Dedifferentiated amniotic fluid mesenchymal stem cell (primary cell): Measurements from ENCODE around the gene PANK4.

ENCODE experiments used
- DNase-seq: peaks from one replicate; pipeline ENCODE4 v3.0.0-alpha.2; 2016; ENCODE audit errors: extremely low spot score

Gene PANK4

GRCh38 chr1:2476061-2476999 is 50.1 kb downstream of the PANK4 start, which contains the start of gene PLCH2:
Gene PLCH2, plus strand, starts transcription at chr1:2476289. Its CDS starts 300 bp downstream, at chr1:2476589.
- DNase-seq: no peak

- DNase-seq: no peak
These were observed 50.8 kb downstream of the PANK4 start for GRCh38 chr1:2475571-2475970.

- no peak for DNase-seq
These were observed 51.4 kb downstream of the PANK4 start for GRCh38 chr1:2474933-2475371.

GRCh38 chr1:2474104-2474844 is 52.1 kb downstream of the PANK4 start:
- DNase-seq: no peak

- no peak for DNase-seq
These were observed 53.2 kb downstream of the PANK4 start for GRCh38 chr1:2473198-2473597.

- DNase-seq: no peak
These were observed 53.7 kb downstream of the PANK4 start for GRCh38 chr1:2472561-2473177.

GRCh38 chr1:2472109-2472508 is 54.3 kb downstream of the PANK4 start:
- DNase-seq: no peak

GRCh38 chr1:2471587-2472001 is 54.8 kb downstream of the PANK4 start:
- DNase-seq: no peak

- no peak for DNase-seq
These were observed 55.3 kb downstream of the PANK4 start for GRCh38 chr1:2471159-2471471.

GRCh38 chr1:2470290-2471158 is 55.9 kb downstream of the PANK4 start:
- no peak for DNase-seq

GRCh38 chr1:2469103-2469940 is 57.1 kb downstream of the PANK4 start:
- DNase-seq: no peak

GRCh38 chr1:2468540-2468939 is 57.9 kb downstream of the PANK4 start:
- no peak for DNase-seq

- DNase-seq: no peak
These were observed 58.3 kb downstream of the PANK4 start for GRCh38 chr1:2468041-2468472.

- no peak for DNase-seq
These were observed 59.3 kb downstream of the PANK4 start for GRCh38 chr1:2466958-2467554.

- DNase-seq: no peak
These were observed 60.1 kb downstream of the PANK4 start for GRCh38 chr1:2466270-2466665.

- no peak for DNase-seq
These were observed 60.8 kb downstream of the PANK4 start for GRCh38 chr1:2465371-2466269.

- DNase-seq: no peak
These were observed 63.0 kb downstream of the PANK4 start for GRCh38 chr1:2463396-2463795.

- DNase-seq: no peak
These were observed 63.6 kb downstream of the PANK4 start for GRCh38 chr1:2462819-2463218.
